ENCODE data around the gene TCAF1. TPM values are rescaled to one million over a fixed set of nuclear protein-coding genes. Genes with fewer than 3 reads are reported as not detected.

Gene TCAF1
- total and polyA plus RNA-seq, 2 of the 4 experiments (the other 2 are of a cell fraction), result 39.3 to 91.8 TPM

DNA sequence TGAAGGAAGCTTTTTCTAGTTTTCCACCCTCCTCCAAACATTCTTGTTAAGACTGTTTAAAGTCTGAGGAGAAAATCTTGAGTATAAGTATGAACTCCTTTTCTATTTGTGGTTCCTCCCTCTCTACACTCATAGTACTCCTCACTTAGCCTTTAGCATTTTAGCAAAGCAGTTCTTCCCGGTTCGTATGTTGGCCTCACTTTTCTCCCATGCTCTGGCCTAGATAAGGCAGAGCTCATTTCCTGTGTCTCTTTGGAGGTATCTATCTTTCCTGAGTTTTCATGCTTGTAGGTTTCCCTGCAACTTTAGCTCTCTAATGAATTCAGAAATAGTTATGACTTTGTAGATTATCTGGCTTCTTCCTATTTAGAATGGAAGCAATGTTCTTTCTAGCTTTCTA is 46.8 kb upstream of the TCAF1 start:
- Histone ChIP-seq H2BK15ac (ENCODE audit: low read depth, low read length) (no peak overlapping the region), H4K5ac (ENCODE audit: low read depth, low read length) (no peak overlapping the region; the same call in 1 of the 2 replicates), H2BK120ac (ENCODE audit: low read depth, low read length) (no peak overlapping the region), H3K4me3 (ENCODE audit: insufficient read depth, low read depth, low read length) (no peak overlapping the region), H3K4me2 (ENCODE audit: low read depth, low read length) (no peak overlapping the region), H3K18ac (ENCODE audit: low read depth, low read length) (peak overlapping the region; percentile 59; the same call in 1 of the 2 replicates), H2BK20ac (ENCODE audit: low read depth, low read length) (no peak overlapping the region), H2AK9ac (replicated peaks; ENCODE audit: low read depth, low read length, poor library complexity) (no peak overlapping the region), H3K79me1 (ENCODE audit: low read depth in 1 of 2, low read length in 2 of 2) (no peaks in the 10 kb centered on the region), H2AK5ac (ENCODE audit: low read depth, low read length) (no peak overlapping the region), H2BK5ac (ENCODE audit: low read depth, low read length, poor library complexity, severe bottlenecking) (no peak overlapping the region), H4K20me1 (ENCODE audit: insufficient read depth, low read length) (no peaks in the 10 kb centered on the region), H3K9ac (ENCODE audit: low read depth, low read length) (no peak overlapping the region), H3K27me3 (ENCODE audit: control insufficient read depth, insufficient read depth, low read length) (no peaks in the 10 kb centered on the region), H3K14ac (replicated peaks; ENCODE audit: low read depth, low read length) (no peak overlapping the region), H3K4ac (ENCODE audit: low read depth, low read length) (no peak overlapping the region), H3K36me3 (ENCODE audit: control insufficient read depth, insufficient read depth, low read length) (no peaks in the 10 kb centered on the region), H3K56ac (ENCODE audit: extremely low read depth, insufficient read depth, low read length) (no peak overlapping the region), H2AFZ (replicated peaks; ENCODE audit: low read length, poor library complexity) (no peak overlapping the region), H3K9me1 (ENCODE audit: insufficient read depth, low read length) (no peaks in the 10 kb centered on the region), H3K4me1 (ENCODE audit: control insufficient read depth, insufficient read depth, low read length) (no peaks in the 10 kb centered on the region; the same call in 1 of the 2 replicates), H3K27ac (ENCODE audit: insufficient read depth, low read length) (no peak overlapping the region), H3K9me3 (ENCODE audit: control insufficient read depth, insufficient read depth, low read length) (no peaks in the 10 kb centered on the region), H4K91ac (ENCODE audit: insufficient read depth, low read depth, low read length) (no peak overlapping the region), H4K8ac (ENCODE audit: low read depth in 2 of 2, low read length in 2 of 2) (no peak overlapping the region), H3K23ac (ENCODE audit: low read depth, low read length) (no peak overlapping the region)
- dilution Hi-C loops (cut with HindIII; ENCODE audit: low sequenced_read_pairs, unreplicated experiment) (no loop called here), intact Hi-C loops (cut with micrococcal nuclease) (no loop called here), in situ Hi-C loops (cut with MboI; ENCODE audit: low sequenced_read_pairs) (no loop called here)
- no CpG with 5 or more reads among the region's 2 CpGs for WGBS, 2 experiments (ENCODE audit: extremely low coverage in 2 of 2, insufficient read length in 1 of 2)
- POLR2A ChIA-PET (ENCODE audit: unreplicated experiment), result no interaction called here
- no TSS peak for BruUV-seq (replicated peaks)
- ATAC-seq (ENCODE audit: low read depth) (peak; percentile 17), DNase-seq (no peak)
- TF ChIP-seq, protein P1, sequence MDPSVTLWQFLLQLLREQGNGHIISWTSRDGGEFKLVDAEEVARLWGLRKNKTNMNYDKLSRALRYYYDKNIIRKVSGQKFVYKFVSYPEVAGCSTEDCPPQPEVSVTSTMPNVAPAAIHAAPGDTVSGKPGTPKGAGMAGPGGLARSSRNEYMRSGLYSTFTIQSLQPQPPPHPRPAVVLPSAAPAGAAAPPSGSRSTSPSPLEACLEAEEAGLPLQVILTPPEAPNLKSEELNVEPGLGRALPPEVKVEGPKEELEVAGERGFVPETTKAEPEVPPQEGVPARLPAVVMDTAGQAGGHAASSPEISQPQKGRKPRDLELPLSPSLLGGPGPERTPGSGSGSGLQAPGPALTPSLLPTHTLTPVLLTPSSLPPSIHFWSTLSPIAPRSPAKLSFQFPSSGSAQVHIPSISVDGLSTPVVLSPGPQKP (IDR thresholded peaks at IDR 0.05; ENCODE audit: borderline replicate concordance, low read depth, low read length), result no peak
- no peak for TF ChIP-seq MXI1 (IDR thresholded peaks at IDR 0.05; ENCODE audit: borderline replicate concordance, low read depth, low read length)
- no peak for TF ChIP-seq BHLHE40 (IDR thresholded peaks at IDR 0.05; ENCODE audit: low read depth, low read length)
- no peak for TF ChIP-seq RAD21 (IDR thresholded peaks at IDR 0.05; ENCODE audit: low read length)
- no peak for TF ChIP-seq SMC3 (IDR thresholded peaks at IDR 0.05; ENCODE audit: low read depth, low read length)
- TF ChIP-seq, protein P2, sequence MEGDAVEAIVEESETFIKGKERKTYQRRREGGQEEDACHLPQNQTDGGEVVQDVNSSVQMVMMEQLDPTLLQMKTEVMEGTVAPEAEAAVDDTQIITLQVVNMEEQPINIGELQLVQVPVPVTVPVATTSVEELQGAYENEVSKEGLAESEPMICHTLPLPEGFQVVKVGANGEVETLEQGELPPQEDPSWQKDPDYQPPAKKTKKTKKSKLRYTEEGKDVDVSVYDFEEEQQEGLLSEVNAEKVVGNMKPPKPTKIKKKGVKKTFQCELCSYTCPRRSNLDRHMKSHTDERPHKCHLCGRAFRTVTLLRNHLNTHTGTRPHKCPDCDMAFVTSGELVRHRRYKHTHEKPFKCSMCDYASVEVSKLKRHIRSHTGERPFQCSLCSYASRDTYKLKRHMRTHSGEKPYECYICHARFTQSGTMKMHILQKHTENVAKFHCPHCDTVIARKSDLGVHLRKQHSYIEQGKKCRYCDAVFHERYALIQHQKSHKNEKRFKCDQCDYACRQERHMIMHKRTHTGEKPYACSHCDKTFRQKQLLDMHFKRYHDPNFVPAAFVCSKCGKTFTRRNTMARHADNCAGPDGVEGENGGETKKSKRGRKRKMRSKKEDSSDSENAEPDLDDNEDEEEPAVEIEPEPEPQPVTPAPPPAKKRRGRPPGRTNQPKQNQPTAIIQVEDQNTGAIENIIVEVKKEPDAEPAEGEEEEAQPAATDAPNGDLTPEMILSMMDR (conservative IDR thresholded peaks at IDR 0.05; ENCODE audit: low read depth, low read length), result no peak
- no peak for TF ChIP-seq RCOR1 (IDR thresholded peaks at IDR 0.05; ENCODE audit: insufficient replicate concordance, low read length)
- TF ChIP-seq MAFK (IDR thresholded peaks at IDR 0.05; ENCODE audit: low read depth, low read length), result no peak
- TF ChIP-seq POLR2A (IDR thresholded peaks at IDR 0.05; ENCODE audit: low read depth, low read length), result no peak
- TF ChIP-seq MAZ (IDR thresholded peaks at IDR 0.05; ENCODE audit: borderline replicate concordance, low read depth, low read length), result no peak
- TF ChIP-seq CHD1 (IDR thresholded peaks at IDR 0.05; ENCODE audit: low read depth, low read length), result no peak
- TF ChIP-seq CEBPB (IDR thresholded peaks at IDR 0.05; ENCODE audit: low read depth, low read length), result no peak
- CTCF ChIA-PET, result no interaction called here
